A673 (cell line): ENCODE measurements around the gene LRRC58.

ENCODE experiments used
- CTCF ChIP-seq: fragments of 300-800, 200-600 bp; sonication (generic); conservative IDR thresholded peaks from 2 replicates; pipeline ENCODE4 v1.5.1; 2017; ENCODE audit warnings: low read depth, mild to moderate bottlenecking, antibody characterized with exemption, low read length, moderate library complexity, mixed read lengths
- EZH2 ChIP-seq: fragments of 200-600 bp; sonication (generic); IDR thresholded peaks from 2 replicates; pipeline ENCODE4 v1.6.1; 2017; ENCODE audit warnings: borderline replicate concordance, low read depth, mild to moderate bottlenecking, mixed read lengths, antibody characterized with exemption, low read length; ENCODE audit not compliant: poor library complexity, severe bottlenecking

GRCh38 chr3:120344349-120344748, 4.8 kb downstream of the LRRC58 start:
- TF ChIP-seq CTCF (no peak), EZH2 (no peak)
